Measurements from ENCODE around the gene UBE4B.
"Not testable (repeated sequence)": the region's sequence is repeated elsewhere in the genome, so short reads cannot be mapped to it uniquely, and the experiment has no call there.

UBE4B gene

DNA sequence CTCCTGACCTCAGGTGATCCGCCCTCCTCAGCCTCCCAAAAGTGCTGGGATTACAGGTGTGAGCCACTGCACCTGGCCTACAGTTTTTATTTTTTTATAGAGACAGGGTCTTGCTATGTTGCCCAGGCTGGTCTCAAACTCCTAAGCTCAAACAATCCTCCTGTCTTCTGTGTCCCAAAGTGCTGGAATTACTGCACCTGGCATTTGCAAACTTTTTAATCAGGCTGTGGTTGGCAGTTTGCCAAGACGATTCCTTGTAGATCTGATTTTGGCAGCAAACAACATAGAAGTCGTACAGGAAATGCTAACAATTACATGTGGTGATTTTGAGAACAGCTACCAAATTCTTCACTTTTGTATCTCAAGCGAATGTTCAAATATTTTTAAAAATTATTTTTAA, 25.6 kb upstream of the UBE4B start:
- H3K36me3 ChIP-seq (ENCODE audit: control insufficient read depth, insufficient read depth, low read length): no peaks in the 10 kb centered on the region
- H3K27ac ChIP-seq (ENCODE audit: low read length): no peak overlapping the region
- no peaks in the 10 kb centered on the region for H3K9me3 ChIP-seq (ENCODE audit: control insufficient read depth, insufficient read depth, low read length)
- no peak overlapping the region for H3K4me3 ChIP-seq (ENCODE audit: low read length)
- H3K4me1 ChIP-seq (ENCODE audit: control insufficient read depth, insufficient read depth, low read length): no peaks in the 10 kb centered on the region; the same call in 1 of the 2 replicates
- no peaks in the 10 kb centered on the region for H3K27me3 ChIP-seq (ENCODE audit: control insufficient read depth, insufficient read depth, low read length)
- no CpG with 5 or more reads among the region's 4 CpGs for WGBS (ENCODE audit: insufficient coverage, insufficient read length)
- DNase-seq (ENCODE audit: low read depth, low spot score): no peak

GRCh38 chr1:10014016-10014415, 18.7 kb upstream of the UBE4B start:
- DNase-seq (ENCODE audit: low read depth, low spot score): no peak
- Histone ChIP-seq H3K9me3 (ENCODE audit: control insufficient read depth, insufficient read depth, low read length) (no peaks in the 10 kb centered on the region), H3K27ac (ENCODE audit: low read length) (no peak overlapping the region), H3K36me3 (ENCODE audit: control insufficient read depth, insufficient read depth, low read length) (no peaks in the 10 kb centered on the region), H3K4me1 (ENCODE audit: control insufficient read depth, insufficient read depth, low read length) (no peaks in the 10 kb centered on the region), H3K4me3 (ENCODE audit: low read length) (no peak overlapping the region), H3K27me3 (ENCODE audit: control insufficient read depth, insufficient read depth, low read length) (no peaks in the 10 kb centered on the region)
- WGBS (ENCODE audit: insufficient coverage, insufficient read length): no CpG with 5 or more reads among the region's 5 CpGs

DNA sequence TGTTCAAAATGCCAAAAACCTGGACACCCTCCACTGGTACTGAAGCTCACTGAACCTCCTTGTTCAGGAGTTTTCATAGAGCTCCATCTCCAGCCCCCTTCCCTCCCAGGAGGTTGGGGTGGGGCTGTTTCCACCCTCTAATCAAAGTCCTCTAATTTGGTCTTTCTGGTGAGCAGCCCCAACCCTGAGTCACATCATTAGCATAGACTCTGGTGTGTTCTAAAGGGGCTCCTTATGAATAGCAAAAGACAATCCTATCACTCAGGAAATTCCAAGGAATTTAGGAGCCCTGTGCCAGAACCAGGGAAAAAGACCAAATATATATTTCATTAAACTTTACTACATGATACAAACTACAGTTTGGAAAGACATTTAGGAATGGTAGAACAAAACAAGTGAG, 13.2 kb upstream of the UBE4B start:
- DNase-seq (ENCODE audit: low read depth, low spot score): no peak
- H3K27ac ChIP-seq (ENCODE audit: low read length): no peak overlapping the region
- no peaks in the 10 kb centered on the region for H3K4me1 ChIP-seq (ENCODE audit: control insufficient read depth, insufficient read depth, low read length)
- H3K4me3 ChIP-seq (ENCODE audit: low read length): no peak overlapping the region
- H3K36me3 ChIP-seq (ENCODE audit: control insufficient read depth, insufficient read depth, low read length): no peaks in the 10 kb centered on the region
- H3K27me3 ChIP-seq (ENCODE audit: control insufficient read depth, insufficient read depth, low read length): no peaks in the 10 kb centered on the region
- H3K9me3 ChIP-seq (ENCODE audit: control insufficient read depth, insufficient read depth, low read length): no peaks in the 10 kb centered on the region

DNA sequence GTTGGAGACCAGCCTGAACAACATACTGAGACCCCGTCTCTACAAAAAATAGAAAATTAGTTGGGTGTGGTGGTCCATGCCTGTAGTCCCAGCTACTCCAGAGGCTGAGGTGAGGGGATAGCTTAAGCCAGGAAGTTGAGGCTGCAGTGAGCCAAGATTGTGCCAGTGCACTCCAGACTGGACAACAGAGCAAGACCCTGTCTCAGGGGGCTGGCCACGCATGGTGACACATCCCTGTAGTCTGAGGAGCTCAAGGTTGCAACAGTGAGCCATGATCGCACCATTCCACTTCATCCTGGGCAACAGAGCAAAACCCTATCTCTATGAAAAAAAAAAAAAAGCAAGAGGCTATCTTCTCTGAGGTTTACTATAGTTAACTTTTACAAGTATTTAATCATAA, 12.7 kb upstream of the UBE4B start:
- no peaks in the 10 kb centered on the region for H3K9me3 ChIP-seq (ENCODE audit: control insufficient read depth, insufficient read depth, low read length)
- H3K27me3 ChIP-seq (ENCODE audit: control insufficient read depth, insufficient read depth, low read length): no peaks in the 10 kb centered on the region
- no peaks in the 10 kb centered on the region for H3K4me1 ChIP-seq (ENCODE audit: control insufficient read depth, insufficient read depth, low read length)
- no CpG with 5 or more reads among the region's 3 CpGs for WGBS (ENCODE audit: insufficient coverage, insufficient read length)
- no peak for DNase-seq (ENCODE audit: low read depth, low spot score)
- H3K36me3 ChIP-seq (ENCODE audit: control insufficient read depth, insufficient read depth, low read length): no peaks in the 10 kb centered on the region
- no peak overlapping the region for H3K27ac ChIP-seq (ENCODE audit: low read length)
- H3K4me3 ChIP-seq (ENCODE audit: low read length): no peak overlapping the region

DNA sequence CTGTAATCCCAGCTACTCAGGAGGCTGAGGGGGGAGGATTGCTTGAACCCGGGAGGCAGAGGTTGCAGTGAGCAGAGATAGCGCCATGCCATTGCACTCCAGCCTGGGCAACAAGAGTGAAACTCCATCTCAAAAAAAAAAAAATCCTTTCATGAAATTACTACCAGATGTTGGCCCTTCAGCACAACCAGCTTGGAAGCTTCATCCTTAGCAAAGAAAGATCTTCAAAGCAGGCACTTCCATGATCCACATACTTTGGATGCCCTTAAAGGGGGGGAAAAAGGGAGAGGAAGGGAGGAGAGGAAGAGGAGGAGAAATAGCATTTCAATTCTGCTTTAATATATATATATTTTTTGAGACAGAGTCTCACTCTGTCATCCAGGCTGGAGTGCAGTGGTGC, 12.1 kb upstream of the UBE4B start:
- not testable (repeated sequence) for H3K27me3 ChIP-seq (ENCODE audit: control insufficient read depth, insufficient read depth, low read length); H3K4me1 ChIP-seq (ENCODE audit: control insufficient read depth, insufficient read depth, low read length); DNase-seq (ENCODE audit: low read depth, low spot score); H3K9me3 ChIP-seq (ENCODE audit: control insufficient read depth, insufficient read depth, low read length); H3K36me3 ChIP-seq (ENCODE audit: control insufficient read depth, insufficient read depth, low read length); H3K4me3 ChIP-seq (ENCODE audit: low read length); H3K27ac ChIP-seq (ENCODE audit: low read length)
- no CpG with 5 or more reads among the region's 2 CpGs for WGBS (ENCODE audit: insufficient coverage, insufficient read length)

DNA sequence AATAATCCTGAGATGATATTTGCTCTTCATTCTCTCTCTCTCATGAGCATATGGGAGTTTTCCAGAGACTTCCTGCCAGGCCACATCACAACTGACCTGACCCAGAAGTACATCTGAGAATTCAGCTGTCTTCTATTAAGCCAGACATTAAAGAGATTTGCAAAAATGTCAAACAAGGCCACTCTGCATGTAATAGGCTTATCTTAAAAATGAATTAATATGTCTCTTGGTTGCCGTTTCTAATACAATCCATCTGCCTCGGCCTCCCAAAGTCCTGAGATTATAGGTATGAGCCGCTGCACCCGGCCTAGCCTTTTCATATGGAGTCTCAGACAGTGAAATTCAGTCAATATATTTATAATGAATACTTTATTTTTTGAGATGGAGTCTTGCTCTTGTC, 10.8 kb upstream of the UBE4B start:
- not testable (repeated sequence) for H3K36me3 ChIP-seq (ENCODE audit: control insufficient read depth, insufficient read depth, low read length); H3K9me3 ChIP-seq (ENCODE audit: control insufficient read depth, insufficient read depth, low read length); DNase-seq (ENCODE audit: low read depth, low spot score); H3K4me3 ChIP-seq (ENCODE audit: low read length); H3K27ac ChIP-seq (ENCODE audit: low read length); H3K4me1 ChIP-seq (ENCODE audit: control insufficient read depth, insufficient read depth, low read length); H3K27me3 ChIP-seq (ENCODE audit: control insufficient read depth, insufficient read depth, low read length)
- no CpG with 5 or more reads among the region's 4 CpGs for WGBS (ENCODE audit: insufficient coverage, insufficient read length)

GRCh38 chr1:10022656-10023055, 10.1 kb upstream of the UBE4B start:
- Histone ChIP-seq H3K27me3 (ENCODE audit: control insufficient read depth, insufficient read depth, low read length) (no peaks in the 10 kb centered on the region), H3K4me1 (ENCODE audit: control insufficient read depth, insufficient read depth, low read length) (no peaks in the 10 kb centered on the region), H3K9me3 (ENCODE audit: control insufficient read depth, insufficient read depth, low read length) (no peaks in the 10 kb centered on the region), H3K36me3 (ENCODE audit: control insufficient read depth, insufficient read depth, low read length) (no peaks in the 10 kb centered on the region), H3K4me3 (ENCODE audit: low read length) (no peak overlapping the region), H3K27ac (ENCODE audit: low read length) (no peak overlapping the region)
- no peak for DNase-seq (ENCODE audit: low read depth, low spot score)
- WGBS (ENCODE audit: insufficient coverage, insufficient read length): no CpG with 5 or more reads among the region's 7 CpGs

GRCh38 chr1:10025354-10025753, 7.4 kb upstream of the UBE4B start:
- no peaks in the 10 kb centered on the region for H3K4me1 ChIP-seq (ENCODE audit: control insufficient read depth, insufficient read depth, low read length)
- no CpG with 5 or more reads among the region's 2 CpGs for WGBS (ENCODE audit: insufficient coverage, insufficient read length)
- no peaks in the 10 kb centered on the region for H3K27me3 ChIP-seq (ENCODE audit: control insufficient read depth, insufficient read depth, low read length)
- no peaks in the 10 kb centered on the region for H3K36me3 ChIP-seq (ENCODE audit: control insufficient read depth, insufficient read depth, low read length)
- no peak for DNase-seq (ENCODE audit: low read depth, low spot score)
- H3K4me3 ChIP-seq (ENCODE audit: low read length): no peak overlapping the region
- H3K27ac ChIP-seq (ENCODE audit: low read length): no peak overlapping the region
- no peaks in the 10 kb centered on the region for H3K9me3 ChIP-seq (ENCODE audit: control insufficient read depth, insufficient read depth, low read length)

- no peak overlapping the region for H3K27ac ChIP-seq (ENCODE audit: low read length)
- H3K4me3 ChIP-seq (ENCODE audit: low read length): no peak overlapping the region
- H3K27me3 ChIP-seq (ENCODE audit: control insufficient read depth, insufficient read depth, low read length): no peaks in the 10 kb centered on the region
- no peaks in the 10 kb centered on the region for H3K36me3 ChIP-seq (ENCODE audit: control insufficient read depth, insufficient read depth, low read length)
- DNase-seq (ENCODE audit: low read depth, low spot score): no peak
- no peaks in the 10 kb centered on the region for H3K4me1 ChIP-seq (ENCODE audit: control insufficient read depth, insufficient read depth, low read length)
- no peaks in the 10 kb centered on the region for H3K9me3 ChIP-seq (ENCODE audit: control insufficient read depth, insufficient read depth, low read length)
Measured at GRCh38 chr1:10027027-10027426, 5.7 kb upstream of the UBE4B start.

DNA sequence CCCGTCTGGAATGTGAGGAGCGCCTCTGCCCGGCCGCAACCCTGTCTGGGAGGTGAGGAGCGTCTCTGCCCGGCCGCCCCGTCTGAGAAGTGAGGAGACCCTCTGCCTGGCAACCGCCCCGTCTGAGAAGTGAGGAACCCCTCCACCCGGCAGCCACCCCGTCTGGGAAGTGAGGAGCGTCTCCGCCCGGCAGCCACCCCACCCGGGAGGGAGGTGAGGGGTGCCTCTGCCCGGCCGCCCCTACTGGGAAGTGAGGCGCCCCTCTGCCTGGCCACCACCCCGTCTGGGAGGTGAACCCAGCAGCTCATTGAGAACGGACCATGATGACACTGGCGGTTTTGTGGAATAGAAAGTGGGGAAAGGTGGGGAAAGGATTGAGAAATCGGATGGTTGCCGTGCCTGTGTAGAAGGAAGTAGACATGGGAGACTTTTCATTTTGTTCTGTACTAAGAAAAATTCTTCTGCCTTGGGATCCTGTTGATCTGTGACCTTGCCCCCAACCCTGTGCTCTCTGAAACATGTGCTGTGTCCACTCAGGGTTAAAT, 3.7 kb upstream of the UBE4B start:
- DNase-seq (ENCODE audit: low read depth, low spot score); H3K4me1 ChIP-seq (ENCODE audit: control insufficient read depth, insufficient read depth, low read length); H3K9me3 ChIP-seq (ENCODE audit: control insufficient read depth, insufficient read depth, low read length); H3K36me3 ChIP-seq (ENCODE audit: control insufficient read depth, insufficient read depth, low read length); H3K27me3 ChIP-seq (ENCODE audit: control insufficient read depth, insufficient read depth, low read length); H3K4me3 ChIP-seq (ENCODE audit: low read length); H3K27ac ChIP-seq (ENCODE audit: low read length): not testable (repeated sequence)
- WGBS (ENCODE audit: insufficient coverage, insufficient read length): no CpG with 5 or more reads among the region's 24 CpGs

DNA sequence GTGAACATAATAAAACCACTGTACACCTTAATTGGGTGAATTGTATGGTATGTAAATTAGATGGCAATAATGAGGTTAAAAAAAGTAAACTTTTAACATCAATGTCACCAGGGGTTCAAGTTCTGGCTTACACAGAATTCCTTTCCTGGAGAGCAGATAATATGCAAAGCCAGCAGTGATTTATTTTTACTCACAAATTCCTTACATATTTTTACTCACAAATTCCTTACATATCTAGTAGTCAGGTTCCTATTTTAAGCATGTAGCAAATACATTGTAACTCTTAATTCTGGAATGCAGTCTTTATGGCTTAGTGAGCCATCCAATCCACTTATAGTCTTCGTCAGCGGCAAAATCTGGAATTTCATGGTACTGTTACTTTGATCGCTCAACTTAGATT, 1.3 kb upstream of the UBE4B start:
- Histone ChIP-seq H3K4me1 (ENCODE audit: control insufficient read depth, insufficient read depth, low read length) (no peaks in the 10 kb centered on the region), H3K9me3 (ENCODE audit: control insufficient read depth, insufficient read depth, low read length) (no peaks in the 10 kb centered on the region), H3K27me3 (ENCODE audit: control insufficient read depth, insufficient read depth, low read length) (no peaks in the 10 kb centered on the region), H3K27ac (ENCODE audit: low read length) (no peak overlapping the region), H3K4me3 (ENCODE audit: low read length) (no peak overlapping the region), H3K36me3 (ENCODE audit: control insufficient read depth, insufficient read depth, low read length) (no peaks in the 10 kb centered on the region)
- WGBS (ENCODE audit: insufficient coverage, insufficient read length): no CpG with 5 or more reads among the region's 3 CpGs
- DNase-seq (ENCODE audit: low read depth, low spot score): no peak
